HG03432 (cell line): ENCODE measurements around the gene MIDN.

Experiments
- ATAC-seq: cut with Tn5 transposase; IDR thresholded peaks from one replicate; pipeline ENCODE4 v1.9.1; 2021; ENCODE audit warnings: mild to moderate bottlenecking, moderate library complexity; ENCODE audit not compliant: unreplicated experiment

MIDN gene

GRCh38 chr19:1257475-1258162 is 9.2 kb downstream of the MIDN start:
- ATAC-seq = no peak

- no peak for ATAC-seq
These were observed 9.7 kb downstream of the MIDN start for GRCh38 chr19:1258163-1258492.

- ATAC-seq = no peak
These were observed 10.4 kb downstream of the MIDN start for GRCh38 chr19:1258707-1259205.

- no peak for ATAC-seq
These were observed 11.0 kb downstream of the MIDN start for GRCh38 chr19:1259206-1259875.

GRCh38 chr19:1259876-1260748 is 11.7 kb downstream of the MIDN start:
- peak; percentile 4 for ATAC-seq

- peak; percentile 50 for ATAC-seq
These were observed 12.6 kb downstream of the MIDN start for GRCh38 chr19:1260749-1261537.

- ATAC-seq = no peak
These were observed 13.1 kb downstream of the MIDN start for GRCh38 chr19:1261538-1261797.

GRCh38 chr19:1261798-1262622 is 13.6 kb downstream of the MIDN start:
- no peak for ATAC-seq

- no peak for ATAC-seq
These were observed 14.3 kb downstream of the MIDN start for GRCh38 chr19:1262623-1263123.

GRCh38 chr19:1263188-1263587 is 14.8 kb downstream of the MIDN start:
- no peak for ATAC-seq

GRCh38 chr19:1264801-1265614 is 16.6 kb downstream of the MIDN start:
- ATAC-seq = no peak

- ATAC-seq = no peak
These were observed 17.3 kb downstream of the MIDN start for GRCh38 chr19:1265615-1266128.

GRCh38 chr19:1266129-1266915 is 17.9 kb downstream of the MIDN start:
- peak; percentile 32 for ATAC-seq

- ATAC-seq = peak; percentile 20
These were observed 18.6 kb downstream of the MIDN start for GRCh38 chr19:1266916-1267476.

- no peak for ATAC-seq
These were observed 19.3 kb downstream of the MIDN start for GRCh38 chr19:1267477-1268225.

- ATAC-seq = no peak
These were observed 20.1 kb downstream of the MIDN start for GRCh38 chr19:1268226-1269064.
